ENCODE data around the gene SNAPC3.

GRCh38 chr9:15475923-15476536 lies 53.4 kb downstream of the SNAPC3 start:
- TF ChIP-seq CTCF (IDR thresholded peaks at IDR 0.05) (no peak), EZH2 (IDR thresholded peaks at IDR 0.05) (no peak)

All from neural progenitor cell (in vitro differentiated cells).